Measurements from ENCODE around the gene CHCHD3. TPM values are rescaled to one million over a fixed set of nuclear protein-coding genes. Genes with fewer than 3 reads are reported as not detected.

The CHCHD3 gene
- total and polyA plus RNA-seq, 7 donors = 61.7 to 93.4 (median 63.7) TPM

DNA sequence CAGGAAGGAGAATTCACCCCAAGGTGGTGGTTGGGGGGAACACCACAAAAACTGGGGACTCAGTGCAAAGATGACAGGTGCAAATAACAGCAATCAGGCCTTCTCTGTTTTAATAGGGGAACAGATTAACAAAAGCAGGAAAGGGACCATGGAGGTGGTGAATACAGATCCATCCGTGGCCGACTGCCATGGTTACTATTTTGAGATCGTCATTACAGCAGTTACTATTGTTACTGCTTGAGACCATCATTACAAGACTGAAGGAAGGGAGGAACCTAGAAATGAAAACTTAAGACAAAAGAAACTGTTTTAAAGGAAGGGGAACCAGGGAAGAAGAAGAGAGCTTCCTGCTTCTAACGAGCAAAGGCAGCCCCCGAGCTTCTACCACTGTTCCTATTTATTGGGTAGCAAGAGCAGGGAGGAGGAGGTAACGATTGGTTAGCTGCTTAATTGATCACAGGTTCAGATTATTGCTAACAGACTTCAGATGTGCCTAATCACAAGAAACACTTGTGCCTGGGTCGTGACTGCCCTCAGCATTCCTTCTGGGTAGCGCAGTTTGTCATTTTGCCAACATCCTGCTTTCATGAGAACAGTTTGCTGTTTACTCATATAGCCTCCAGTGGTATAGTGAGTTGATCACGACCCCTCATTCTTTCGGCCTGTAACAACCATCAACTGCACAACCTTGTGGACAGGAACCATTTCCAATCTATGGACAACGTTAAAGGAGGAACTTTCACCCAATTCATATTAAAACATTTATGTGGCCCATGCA is 216.3 kb downstream of the CHCHD3 start:
- Histone ChIP-seq H3K36me3 (no peaks in the 10 kb centered on the region), H3K9me3 (peaks cover 0 to 3% (median 0%) of the 10 kb centered on the region in 4 donors), H3K27me3 (no peaks in the 10 kb centered on the region), H3K4me3 (no peak overlapping the region), H3K27ac (no peak overlapping the region), H3K4me1 (no peaks in the 10 kb centered on the region)
- TF ChIP-seq POLR2A (IDR thresholded peaks at IDR 0.05) (no peak), CTCF (IDR thresholded peaks at IDR 0.05) (no peak), EP300 (IDR thresholded peaks at IDR 0.05) (no peak), POLR2AphosphoS5 (IDR thresholded peaks at IDR 0.05) (no peak)
- no peak for DNase-seq
- intact Hi-C loops (cut with DNase I) = no loop called here
- 86 to 94% methylated on average over 11 of the region's 11 CpGs for WGBS, 2 donors

DNA sequence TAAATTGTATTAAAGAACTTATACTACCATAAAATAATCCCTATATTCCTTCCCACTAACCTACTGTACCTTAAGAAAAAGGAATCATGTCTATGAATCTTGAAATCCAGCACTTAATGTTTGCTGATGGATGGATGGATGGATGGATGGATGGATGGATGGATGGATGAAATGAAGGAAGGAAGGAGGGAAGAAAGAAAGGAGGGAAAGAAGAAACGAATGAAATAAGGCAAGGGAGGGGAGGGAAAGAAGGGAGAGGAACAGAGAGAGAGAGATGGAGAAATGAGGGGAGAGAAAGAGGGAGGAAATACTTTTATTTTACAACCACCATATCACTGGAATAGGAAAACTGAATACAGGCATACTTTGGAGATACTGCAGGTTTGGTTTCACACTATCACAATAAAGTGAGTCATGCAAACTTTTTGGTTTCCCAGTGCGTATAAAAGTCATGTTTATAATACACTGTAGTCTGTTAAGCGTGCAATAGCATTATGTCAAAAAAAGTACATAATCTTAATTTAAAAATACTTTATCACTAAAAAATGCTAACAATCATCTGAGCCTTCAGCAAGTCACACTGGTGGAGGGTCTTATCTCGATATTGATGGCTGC is 219.8 kb downstream of the CHCHD3 start:
- intact Hi-C loops (cut with DNase I) = no loop called here
- H3K36me3 ChIP-seq = no peaks in the 10 kb centered on the region
- H3K27me3 ChIP-seq = no peaks in the 10 kb centered on the region
- no peaks in the 10 kb centered on the region for H3K4me1 ChIP-seq
- 95 to 97% methylated on average over 4 of the region's 4 CpGs for WGBS, 2 donors
- H3K4me3 ChIP-seq = no peak overlapping the region
- no peak overlapping the region for H3K27ac ChIP-seq
- peaks cover 0 to 3% (median 0%) of the 10 kb centered on the region in 4 donors for H3K9me3 ChIP-seq
- no peak for DNase-seq
- TF ChIP-seq POLR2AphosphoS5 (IDR thresholded peaks at IDR 0.05) = no peak
- TF ChIP-seq EP300 (IDR thresholded peaks at IDR 0.05) = no peak
- TF ChIP-seq POLR2A (IDR thresholded peaks at IDR 0.05) = no peak
- no peak for TF ChIP-seq CTCF (IDR thresholded peaks at IDR 0.05)

DNA sequence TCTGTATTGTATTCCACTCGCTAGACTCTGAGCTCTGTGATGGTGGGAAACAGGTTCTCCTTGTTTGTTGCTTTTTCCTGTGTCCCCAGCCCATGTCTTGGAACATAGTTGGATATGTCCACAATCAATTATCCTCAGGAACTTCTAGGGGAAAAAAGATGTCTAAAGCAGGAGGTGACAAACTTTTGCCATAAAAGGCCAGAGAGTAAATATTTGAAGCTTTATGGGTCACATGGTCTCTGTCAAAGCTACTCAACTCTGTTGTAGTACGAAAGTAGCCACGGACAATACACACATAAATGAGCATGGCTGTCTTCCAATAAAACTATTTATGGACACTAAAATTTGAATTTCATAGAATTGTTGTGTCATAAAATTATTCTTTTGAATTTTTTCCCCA is 220.5 kb downstream of the CHCHD3 start:
- H3K4me3 ChIP-seq = no peak overlapping the region
- no peaks in the 10 kb centered on the region for H3K27me3 ChIP-seq
- intact Hi-C loops (cut with DNase I) = no loop called here
- no peak for DNase-seq
- TF ChIP-seq POLR2AphosphoS5 (IDR thresholded peaks at IDR 0.05) (no peak), EP300 (IDR thresholded peaks at IDR 0.05) (no peak), POLR2A (IDR thresholded peaks at IDR 0.05) (no peak), CTCF (IDR thresholded peaks at IDR 0.05) (no peak)
- H3K27ac ChIP-seq = no peak overlapping the region
- H3K4me1 ChIP-seq = no peaks in the 10 kb centered on the region
- WGBS, 2 donors = 57 to 76% methylated on average over 3 of the region's 3 CpGs
- no peaks in the 10 kb centered on the region for H3K36me3 ChIP-seq
- H3K9me3 ChIP-seq = peaks cover 0 to 3% (median 0%) of the 10 kb centered on the region in 4 donors

DNA sequence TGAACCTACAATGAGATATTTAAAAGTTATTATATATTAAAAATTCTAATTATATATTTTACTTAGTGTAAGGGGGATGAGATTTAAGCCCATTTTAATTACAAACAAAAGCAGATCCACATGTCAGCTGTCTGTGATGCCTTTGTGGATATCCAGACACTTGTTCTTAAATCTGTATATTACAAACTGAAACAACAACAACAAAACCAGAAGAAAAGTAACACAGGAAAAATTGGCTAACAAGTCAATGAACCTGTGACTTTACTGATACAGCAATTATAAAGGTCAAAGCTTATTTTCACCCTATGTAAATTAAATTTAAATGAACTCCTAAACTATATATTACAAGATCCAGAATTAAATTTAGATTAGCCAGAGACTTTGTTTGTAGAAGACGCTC is 222.7 kb downstream of the CHCHD3 start:
- no peak overlapping the region for H3K4me3 ChIP-seq
- DNase-seq = no peak
- 18 to 61% methylated on average over 1 of the region's 1 CpG for WGBS, 2 donors
- H3K4me1 ChIP-seq = no peaks in the 10 kb centered on the region
- peaks cover 0 to 3% (median 0%) of the 10 kb centered on the region in 4 donors for H3K9me3 ChIP-seq
- no peaks in the 10 kb centered on the region for H3K27me3 ChIP-seq
- H3K36me3 ChIP-seq = no peaks in the 10 kb centered on the region
- TF ChIP-seq CTCF (IDR thresholded peaks at IDR 0.05) (no peak), POLR2AphosphoS5 (IDR thresholded peaks at IDR 0.05) (no peak), POLR2A (IDR thresholded peaks at IDR 0.05) (no peak), EP300 (IDR thresholded peaks at IDR 0.05) (no peak)
- intact Hi-C loops (cut with DNase I) = no loop called here
- no peak overlapping the region for H3K27ac ChIP-seq
